ENCODE measurements around the gene EXOC6.

GRCh38 chr10:92844746-92845145, 3.6 kb upstream of the EXOC6 start:
- no peak for TF ChIP-seq CTCF (IDR thresholded peaks at IDR 0.05)
- no peak for TF ChIP-seq POLR2A (IDR thresholded peaks at IDR 0.05)
